ENCODE results near the gene GIPC1. TPM values are rescaled to one million over a fixed set of nuclear protein-coding genes. Genes with fewer than 3 reads are reported as not detected.

GIPC1 gene
- polyA plus RNA-seq, 2 of the 4 experiments (the other 2 are of a cell fraction), result 52.9 to 86.4 TPM

DNA sequence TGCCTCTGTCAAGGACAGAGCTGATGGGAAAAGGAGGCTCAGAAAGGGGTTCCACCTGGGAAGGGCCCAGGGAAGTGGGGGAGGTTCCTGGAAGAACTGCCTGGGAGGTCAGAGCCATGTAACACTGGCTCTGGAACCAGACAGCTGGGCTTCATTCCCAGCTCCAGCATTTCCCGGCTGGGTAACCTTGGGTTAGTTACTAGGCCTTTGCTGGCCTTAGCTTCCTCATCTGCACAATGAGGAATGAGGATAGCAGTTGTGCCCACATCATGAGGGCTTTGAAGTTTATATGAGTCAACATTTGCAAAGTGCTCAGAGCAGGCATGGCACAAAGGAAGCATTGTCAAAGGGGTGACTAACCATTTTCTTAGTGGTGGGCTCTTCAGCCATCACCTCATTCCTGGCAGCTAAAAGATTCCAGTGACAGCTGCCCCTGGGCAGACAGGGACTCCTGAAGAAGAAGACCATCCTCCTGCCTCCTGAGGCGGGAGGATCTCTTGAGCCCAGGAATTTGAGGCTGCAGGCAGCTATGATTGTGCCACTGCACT lies 24.0 kb upstream of the GIPC1 start (continued):
- TF ChIP-seq, protein P1, sequence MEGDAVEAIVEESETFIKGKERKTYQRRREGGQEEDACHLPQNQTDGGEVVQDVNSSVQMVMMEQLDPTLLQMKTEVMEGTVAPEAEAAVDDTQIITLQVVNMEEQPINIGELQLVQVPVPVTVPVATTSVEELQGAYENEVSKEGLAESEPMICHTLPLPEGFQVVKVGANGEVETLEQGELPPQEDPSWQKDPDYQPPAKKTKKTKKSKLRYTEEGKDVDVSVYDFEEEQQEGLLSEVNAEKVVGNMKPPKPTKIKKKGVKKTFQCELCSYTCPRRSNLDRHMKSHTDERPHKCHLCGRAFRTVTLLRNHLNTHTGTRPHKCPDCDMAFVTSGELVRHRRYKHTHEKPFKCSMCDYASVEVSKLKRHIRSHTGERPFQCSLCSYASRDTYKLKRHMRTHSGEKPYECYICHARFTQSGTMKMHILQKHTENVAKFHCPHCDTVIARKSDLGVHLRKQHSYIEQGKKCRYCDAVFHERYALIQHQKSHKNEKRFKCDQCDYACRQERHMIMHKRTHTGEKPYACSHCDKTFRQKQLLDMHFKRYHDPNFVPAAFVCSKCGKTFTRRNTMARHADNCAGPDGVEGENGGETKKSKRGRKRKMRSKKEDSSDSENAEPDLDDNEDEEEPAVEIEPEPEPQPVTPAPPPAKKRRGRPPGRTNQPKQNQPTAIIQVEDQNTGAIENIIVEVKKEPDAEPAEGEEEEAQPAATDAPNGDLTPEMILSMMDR (IDR thresholded peaks at IDR 0.05), result no peak
- TF ChIP-seq HEYL (CRISPR knock-in tag; IDR thresholded peaks at IDR 0.05) (no peak), JUN (IDR thresholded peaks at IDR 0.05) (peak in 1 of 2 experiments; percentile 41; a peak in 1 of 5 replicates), CEBPB (IDR thresholded peaks at IDR 0.05) (no peak), EHMT2 (IDR thresholded peaks at IDR 0.05; ENCODE audit: low read depth) (no peak), EHF (CRISPR knock-in tag; IDR thresholded peaks at IDR 0.05) (no peak), MYC (IDR thresholded peaks at IDR 0.05; ENCODE audit: borderline replicate concordance, low read length) (no peak), PHF8 (IDR thresholded peaks at IDR 0.05; ENCODE audit: borderline replicate concordance, low read depth) (no peak), HOXA7 (CRISPR knock-in tag; IDR thresholded peaks at IDR 0.05) (no peak), RARB (CRISPR knock-in tag; IDR thresholded peaks at IDR 0.05) (no peak), GATA3 (IDR thresholded peaks at IDR 0.05; ENCODE audit: borderline replicate concordance) (peak; percentile 42; the same call in 1 of the 2 replicates), MAFK (IDR thresholded peaks at IDR 0.05; ENCODE audit: partially characterized antibody) (peak; percentile 7), ZFP36 (IDR thresholded peaks at IDR 0.05; ENCODE audit: borderline replicate concordance, partially characterized antibody) (no peak), CHD2 (IDR thresholded peaks at IDR 0.05; ENCODE audit: low read length, partially characterized antibody) (no peak), FOSB (CRISPR knock-in tag; IDR thresholded peaks at IDR 0.05) (no peak), CHD4 (IDR thresholded peaks at IDR 0.05; ENCODE audit: borderline replicate concordance) (no peak), ZNF302 (CRISPR knock-in tag; IDR thresholded peaks at IDR 0.05) (no peak), RCOR1 (IDR thresholded peaks at IDR 0.05; ENCODE audit: low read depth, low read length) (no peak), RAD21 (conservative IDR thresholded peaks at IDR 0.05 in 1 of 2, IDR thresholded peaks at IDR 0.05 in 1 of 2) (no peak), MAZ (IDR thresholded peaks at IDR 0.05; ENCODE audit: borderline replicate concordance, low read depth, low read length) (no peak)
- TF ChIP-seq, protein P2, sequence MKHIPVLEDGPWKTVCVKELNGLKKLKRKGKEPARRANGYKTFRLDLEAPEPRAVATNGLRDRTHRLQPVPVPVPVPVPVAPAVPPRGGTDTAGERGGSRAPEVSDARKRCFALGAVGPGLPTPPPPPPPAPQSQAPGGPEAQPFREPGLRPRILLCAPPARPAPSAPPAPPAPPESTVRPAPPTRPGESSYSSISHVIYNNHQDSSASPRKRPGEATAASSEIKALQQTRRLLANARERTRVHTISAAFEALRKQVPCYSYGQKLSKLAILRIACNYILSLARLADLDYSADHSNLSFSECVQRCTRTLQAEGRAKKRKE (CRISPR knock-in tag; IDR thresholded peaks at IDR 0.05; ENCODE audit: low read depth), result no peak
- TF ChIP-seq, protein P3, sequence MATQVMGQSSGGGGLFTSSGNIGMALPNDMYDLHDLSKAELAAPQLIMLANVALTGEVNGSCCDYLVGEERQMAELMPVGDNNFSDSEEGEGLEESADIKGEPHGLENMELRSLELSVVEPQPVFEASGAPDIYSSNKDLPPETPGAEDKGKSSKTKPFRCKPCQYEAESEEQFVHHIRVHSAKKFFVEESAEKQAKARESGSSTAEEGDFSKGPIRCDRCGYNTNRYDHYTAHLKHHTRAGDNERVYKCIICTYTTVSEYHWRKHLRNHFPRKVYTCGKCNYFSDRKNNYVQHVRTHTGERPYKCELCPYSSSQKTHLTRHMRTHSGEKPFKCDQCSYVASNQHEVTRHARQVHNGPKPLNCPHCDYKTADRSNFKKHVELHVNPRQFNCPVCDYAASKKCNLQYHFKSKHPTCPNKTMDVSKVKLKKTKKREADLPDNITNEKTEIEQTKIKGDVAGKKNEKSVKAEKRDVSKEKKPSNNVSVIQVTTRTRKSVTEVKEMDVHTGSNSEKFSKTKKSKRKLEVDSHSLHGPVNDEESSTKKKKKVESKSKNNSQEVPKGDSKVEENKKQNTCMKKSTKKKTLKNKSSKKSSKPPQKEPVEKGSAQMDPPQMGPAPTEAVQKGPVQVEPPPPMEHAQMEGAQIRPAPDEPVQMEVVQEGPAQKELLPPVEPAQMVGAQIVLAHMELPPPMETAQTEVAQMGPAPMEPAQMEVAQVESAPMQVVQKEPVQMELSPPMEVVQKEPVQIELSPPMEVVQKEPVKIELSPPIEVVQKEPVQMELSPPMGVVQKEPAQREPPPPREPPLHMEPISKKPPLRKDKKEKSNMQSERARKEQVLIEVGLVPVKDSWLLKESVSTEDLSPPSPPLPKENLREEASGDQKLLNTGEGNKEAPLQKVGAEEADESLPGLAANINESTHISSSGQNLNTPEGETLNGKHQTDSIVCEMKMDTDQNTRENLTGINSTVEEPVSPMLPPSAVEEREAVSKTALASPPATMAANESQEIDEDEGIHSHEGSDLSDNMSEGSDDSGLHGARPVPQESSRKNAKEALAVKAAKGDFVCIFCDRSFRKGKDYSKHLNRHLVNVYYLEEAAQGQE (IDR thresholded peaks at IDR 0.05), result no peak
- TF ChIP-seq, protein P4, sequence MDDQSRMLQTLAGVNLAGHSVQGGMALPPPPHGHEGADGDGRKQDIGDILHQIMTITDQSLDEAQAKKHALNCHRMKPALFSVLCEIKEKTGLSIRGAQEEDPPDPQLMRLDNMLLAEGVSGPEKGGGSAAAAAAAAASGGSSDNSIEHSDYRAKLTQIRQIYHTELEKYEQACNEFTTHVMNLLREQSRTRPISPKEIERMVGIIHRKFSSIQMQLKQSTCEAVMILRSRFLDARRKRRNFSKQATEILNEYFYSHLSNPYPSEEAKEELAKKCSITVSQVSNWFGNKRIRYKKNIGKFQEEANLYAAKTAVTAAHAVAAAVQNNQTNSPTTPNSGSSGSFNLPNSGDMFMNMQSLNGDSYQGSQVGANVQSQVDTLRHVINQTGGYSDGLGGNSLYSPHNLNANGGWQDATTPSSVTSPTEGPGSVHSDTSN (IDR thresholded peaks at IDR 0.05), result no peak
- TF ChIP-seq, protein P5, sequence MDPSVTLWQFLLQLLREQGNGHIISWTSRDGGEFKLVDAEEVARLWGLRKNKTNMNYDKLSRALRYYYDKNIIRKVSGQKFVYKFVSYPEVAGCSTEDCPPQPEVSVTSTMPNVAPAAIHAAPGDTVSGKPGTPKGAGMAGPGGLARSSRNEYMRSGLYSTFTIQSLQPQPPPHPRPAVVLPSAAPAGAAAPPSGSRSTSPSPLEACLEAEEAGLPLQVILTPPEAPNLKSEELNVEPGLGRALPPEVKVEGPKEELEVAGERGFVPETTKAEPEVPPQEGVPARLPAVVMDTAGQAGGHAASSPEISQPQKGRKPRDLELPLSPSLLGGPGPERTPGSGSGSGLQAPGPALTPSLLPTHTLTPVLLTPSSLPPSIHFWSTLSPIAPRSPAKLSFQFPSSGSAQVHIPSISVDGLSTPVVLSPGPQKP (IDR thresholded peaks at IDR 0.05; ENCODE audit: low read depth, low read length), result no peak

Measured in A549 (cell line).